Measurements from ENCODE around the gene CD2AP.
"Not testable (repeated sequence)": the region's sequence is repeated elsewhere in the genome, so short reads cannot be mapped to it uniquely, and the experiment has no call there.

- not testable (repeated sequence) for TF ChIP-seq POLR2A (IDR thresholded peaks at IDR 0.05; ENCODE audit: low read length); GATA1 (IDR thresholded peaks at IDR 0.05; ENCODE audit: low read depth, low read length)
Observed at GRCh38 chr6:47444964-47445363, 32.6 kb upstream of the CD2AP start.
